NT2/D1 (cell line): ENCODE results near the gene ZNF486.
"Not testable (repeated sequence)": the region's sequence is repeated elsewhere in the genome, so short reads cannot be mapped to it uniquely, and the experiment has no call there.

Experiments used
- SUZ12 ChIP-seq: IDR thresholded peaks from 2 replicates; pipeline ENCODE4 v1.6.1; 2011; ENCODE audit not compliant: insufficient read length, insufficient read depth; ENCODE audit errors: extremely low read depth
- YY1 ChIP-seq: IDR thresholded peaks from 2 replicates; pipeline ENCODE4 v1.6.1; 2011; ENCODE audit not compliant: insufficient read length, insufficient read depth
- ZNF274 ChIP-seq: IDR thresholded peaks from 2 replicates; pipeline ENCODE4 v1.6.1; 2011; ENCODE audit warnings: mild to moderate bottlenecking, low read depth, low read length

- TF ChIP-seq YY1, SUZ12, ZNF274: not testable (repeated sequence)
Observed at GRCh38 chr19:20132933-20133332, 34.1 kb upstream of the ZNF486 start.
